Right hindlimb (tissue), 1 donor: Measurements from ENCODE around the gene NCOA1.
"Not testable (repeated sequence)": the region's sequence is repeated elsewhere in the genome, so short reads cannot be mapped to it uniquely, and the experiment has no call there.

Source experiments
- DNase-seq: peaks from one replicate; pipeline ENCODE4 v3.0.0-alpha.2; 2018

The NCOA1 gene

DNA sequence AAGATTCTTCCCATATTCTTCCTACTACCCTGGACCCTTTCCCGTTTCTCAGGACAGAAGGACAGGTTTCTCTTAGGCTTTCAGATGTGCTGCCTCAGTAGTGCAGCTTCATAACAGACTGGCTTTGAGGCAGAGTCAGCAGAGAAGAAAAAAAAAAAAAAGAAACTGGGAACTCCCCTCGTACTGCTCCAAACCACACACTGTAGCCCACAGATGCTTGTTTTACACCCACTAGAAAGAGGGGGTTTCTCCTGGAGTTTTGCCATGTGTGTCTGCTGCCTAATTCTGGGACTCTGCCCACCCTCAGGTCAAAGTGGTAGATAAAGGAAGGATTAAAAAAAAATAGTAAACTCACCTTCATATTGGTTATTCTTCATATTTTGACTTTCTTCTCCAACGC lies 95.9 kb downstream of the NCOA1 start:
- no peak for DNase-seq

DNA sequence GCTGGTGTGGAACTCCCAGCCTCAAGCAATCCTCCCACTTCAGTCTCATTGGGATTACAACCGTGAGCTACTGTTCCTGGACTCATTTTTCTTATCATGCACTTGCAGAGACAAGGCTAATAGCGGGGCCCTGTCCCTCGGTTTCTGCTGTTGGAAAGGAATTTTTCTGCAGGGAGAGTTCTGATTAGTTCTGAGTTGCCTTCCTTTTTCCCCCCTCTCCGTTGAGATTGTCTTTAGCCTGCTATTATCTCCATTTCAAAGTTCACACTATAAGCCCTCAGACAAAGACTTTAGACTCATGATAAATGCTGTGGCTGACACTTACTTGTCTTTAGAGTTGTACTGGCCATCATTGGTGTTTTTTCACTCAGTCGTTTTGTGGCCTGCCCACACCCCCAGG lies 97.2 kb downstream of the NCOA1 start:
- no peak for DNase-seq

DNA sequence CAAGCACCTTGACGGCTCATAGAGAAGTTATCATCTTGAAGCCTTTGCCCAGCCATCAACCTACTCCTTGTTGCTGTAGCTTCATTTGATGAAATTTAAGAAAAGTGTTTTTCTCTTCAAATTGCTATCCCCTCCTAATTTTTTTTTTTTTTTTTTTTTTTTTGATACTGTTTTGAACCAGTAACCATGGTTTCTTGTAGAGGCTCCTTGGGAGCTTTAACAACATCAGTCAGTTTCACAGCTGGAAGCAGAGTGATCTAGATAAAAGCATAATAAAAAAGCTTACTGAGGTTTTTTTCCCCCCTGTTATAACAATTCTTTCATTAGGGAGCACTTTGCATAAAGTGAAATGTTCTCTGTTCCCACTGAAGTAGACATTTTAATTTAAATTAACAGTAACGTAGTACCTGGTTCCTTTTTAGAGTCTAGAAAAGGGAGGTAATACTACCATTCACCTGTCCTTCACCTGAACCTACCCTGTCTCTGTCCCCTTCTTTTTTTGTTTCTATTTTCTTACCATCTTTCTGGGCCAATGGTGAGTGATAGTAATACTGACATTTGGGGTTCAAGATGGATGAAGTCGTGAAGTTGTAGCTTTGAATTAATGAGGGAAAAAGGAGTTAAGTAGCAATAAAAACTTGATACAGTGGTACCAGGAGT lies 101.5 kb downstream of the NCOA1 start:
- no peak for DNase-seq

DNA sequence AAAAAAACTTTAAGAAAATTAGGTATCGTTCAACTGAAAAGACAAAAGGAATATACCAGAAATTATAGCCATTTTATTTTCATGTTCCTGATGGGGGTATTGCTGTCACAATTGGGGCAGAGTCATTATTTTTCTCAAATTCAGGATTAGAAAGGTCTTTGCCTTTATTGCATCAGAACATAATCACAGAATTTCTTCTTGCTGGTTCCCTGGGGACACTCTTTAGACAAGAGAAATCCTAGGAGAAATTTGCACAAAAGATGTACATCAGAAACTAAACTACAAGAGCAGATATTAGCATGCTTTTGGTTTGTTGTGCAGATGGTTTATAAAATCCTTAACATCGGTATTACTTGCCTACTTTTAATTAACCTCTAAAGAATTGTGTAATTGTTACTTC lies 103.2 kb downstream of the NCOA1 start:
- no peak for DNase-seq

DNA sequence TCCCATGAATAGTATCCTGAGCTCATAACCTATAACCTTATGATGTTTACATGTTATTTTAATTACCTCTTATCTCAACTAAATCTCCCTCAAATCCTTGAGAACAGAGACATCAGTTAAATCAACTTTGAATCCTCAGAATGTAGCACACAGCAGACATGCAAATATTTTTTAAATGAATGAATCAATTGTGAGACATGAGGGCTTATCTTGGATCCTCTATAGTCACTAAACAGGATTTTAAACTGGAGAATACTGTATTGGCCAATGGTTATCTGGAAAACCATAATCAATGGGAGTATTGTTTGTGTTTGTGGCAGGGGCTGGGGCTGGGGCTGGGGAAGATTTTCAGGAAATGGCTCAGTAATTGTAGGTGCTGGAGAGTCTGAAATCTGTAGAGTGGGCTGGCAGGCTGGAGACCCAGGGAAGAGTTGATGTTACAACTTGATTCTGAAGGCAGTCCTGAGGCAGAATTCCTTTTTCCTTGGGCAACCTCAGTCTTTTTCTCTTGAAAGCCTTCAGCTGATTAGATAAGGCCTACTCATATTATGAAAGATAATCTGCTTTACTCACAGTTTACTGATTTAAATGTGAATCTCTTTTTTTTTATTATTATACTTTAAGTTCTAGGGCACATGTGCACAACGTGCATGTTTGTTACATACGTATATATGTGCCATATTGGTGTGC lies 106.3 kb downstream of the NCOA1 start:
- DNase-seq, result no peak

DNA sequence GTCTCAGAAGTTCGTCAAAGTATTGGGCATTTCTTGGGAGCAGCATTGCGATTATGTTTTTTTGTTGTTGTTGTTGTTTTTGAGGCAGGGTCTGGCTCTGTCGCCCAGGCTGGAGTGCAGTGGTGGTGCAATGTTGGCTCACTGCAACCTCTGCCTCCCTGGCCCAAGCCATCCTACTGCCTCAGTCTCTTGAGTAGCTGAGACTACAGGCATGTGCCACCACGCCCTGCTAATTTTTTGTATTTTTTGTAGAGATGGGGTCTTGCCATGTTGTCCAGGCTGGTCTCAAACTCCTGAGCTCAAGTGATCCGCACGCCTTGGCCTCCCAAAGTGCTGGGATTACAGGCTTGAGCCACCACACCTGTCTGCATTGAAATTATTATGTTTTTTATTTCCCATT lies 109.1 kb downstream of the NCOA1 start:
- not testable (repeated sequence) for DNase-seq

DNA sequence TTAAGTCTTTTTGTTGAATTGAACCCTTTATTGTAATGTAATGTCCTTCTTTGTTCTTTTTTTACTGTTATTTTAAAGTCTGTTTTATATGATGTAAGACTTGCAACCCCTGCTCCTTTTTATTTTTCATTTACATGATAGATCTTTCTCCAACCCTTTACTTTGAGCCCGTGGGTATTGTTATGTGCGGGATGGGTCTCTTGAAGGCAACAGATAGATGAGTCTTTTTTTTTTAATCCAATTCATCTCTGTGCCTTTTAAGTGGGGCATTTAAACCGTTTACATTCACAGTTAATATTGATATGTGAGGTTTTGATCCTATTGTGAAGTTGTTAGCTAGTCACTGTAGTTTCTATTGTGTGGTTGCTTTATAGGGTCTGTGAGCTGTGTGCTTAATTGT lies 120.6 kb downstream of the NCOA1 start:
- no peak for DNase-seq

DNA sequence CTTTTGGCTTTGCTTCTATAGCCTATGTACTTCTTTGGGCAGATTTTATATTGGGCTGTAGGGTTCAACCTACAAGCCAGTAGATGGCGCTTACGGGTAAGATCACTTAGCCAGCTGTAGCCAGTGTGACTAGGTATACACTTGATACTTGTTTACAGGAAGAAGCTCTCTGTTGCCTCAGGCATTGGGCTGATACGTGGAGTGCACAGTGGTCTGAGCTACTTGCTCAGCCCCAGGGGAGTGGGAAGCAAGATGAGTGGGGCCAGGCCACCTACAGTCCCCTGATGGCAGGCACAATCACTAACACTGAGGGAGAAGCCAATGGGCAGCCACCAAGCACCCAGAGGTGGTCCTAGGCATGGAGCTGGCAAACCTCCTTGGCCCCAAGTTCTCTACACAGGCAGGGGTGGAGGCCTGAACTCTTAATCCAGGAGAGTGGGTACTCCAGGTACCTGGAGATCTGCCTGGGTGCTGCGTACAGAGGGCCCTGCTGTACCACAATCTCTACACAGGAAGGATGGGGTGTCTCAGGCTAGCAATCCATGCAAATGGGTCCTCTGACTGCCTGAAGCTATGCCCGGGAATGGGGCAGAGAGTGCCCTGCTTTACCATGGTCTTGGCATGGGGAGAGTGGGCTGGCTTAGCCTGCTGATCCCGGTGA lies 122.2 kb downstream of the NCOA1 start:
- no peak for DNase-seq

DNA sequence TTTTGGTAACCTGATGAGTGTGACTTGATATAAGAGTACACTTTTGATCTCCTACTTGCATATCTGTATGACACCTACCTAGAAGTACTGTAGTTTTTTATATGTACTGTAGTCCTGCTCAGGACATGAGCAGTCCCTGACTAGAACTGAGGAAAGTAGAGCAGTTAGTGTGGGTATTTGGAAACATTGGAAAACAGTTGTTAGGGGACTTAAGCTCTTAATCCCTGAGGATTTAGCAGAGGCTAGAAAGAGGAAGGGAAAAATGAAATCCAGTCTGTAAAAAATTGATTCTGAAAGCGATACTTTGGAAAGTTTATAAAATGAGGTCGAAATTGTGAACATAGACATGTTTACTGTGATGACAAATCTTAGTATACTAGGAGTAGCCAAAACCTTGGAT lies 125.6 kb downstream of the NCOA1 start:
- DNase-seq, result no peak

DNA sequence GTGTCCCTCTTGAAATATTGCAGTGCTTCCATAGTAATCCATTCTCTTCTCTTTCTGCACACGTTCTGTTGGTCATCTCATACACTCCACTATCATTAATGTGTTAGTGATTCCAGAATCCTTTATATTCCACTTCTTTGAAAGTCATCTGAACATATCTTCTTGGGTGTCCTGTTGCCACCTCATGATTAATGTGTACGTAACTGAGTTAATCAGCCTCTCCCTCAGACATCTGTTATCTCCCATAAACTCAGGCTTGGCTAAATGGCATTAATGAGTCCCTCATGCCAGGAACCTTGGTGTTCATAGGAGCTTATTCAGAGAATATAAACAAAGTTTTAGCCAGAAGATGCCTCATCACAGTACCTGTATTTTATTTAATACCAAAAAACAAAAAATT lies 126.4 kb downstream of the NCOA1 start:
- no peak for DNase-seq

DNA sequence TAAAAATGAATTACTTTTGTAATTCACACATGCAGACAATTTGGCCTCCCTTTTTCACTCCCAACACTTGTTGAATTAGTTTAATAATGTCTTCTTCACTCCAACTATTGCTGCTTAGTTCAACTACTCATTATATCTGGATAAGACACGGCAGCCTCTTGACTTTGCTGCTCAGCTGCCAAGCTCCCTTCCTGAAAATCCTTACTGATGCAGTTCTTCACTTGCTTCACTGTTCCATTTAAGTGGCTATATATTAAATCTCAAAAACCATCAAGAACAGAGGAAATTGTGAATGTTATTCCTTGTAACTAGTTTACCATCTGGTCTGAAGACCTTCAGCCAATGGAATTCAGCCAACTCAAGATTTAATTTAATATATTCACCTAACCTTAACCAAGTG lies 127.1 kb downstream of the NCOA1 start:
- DNase-seq, result peak; percentile 21

DNA sequence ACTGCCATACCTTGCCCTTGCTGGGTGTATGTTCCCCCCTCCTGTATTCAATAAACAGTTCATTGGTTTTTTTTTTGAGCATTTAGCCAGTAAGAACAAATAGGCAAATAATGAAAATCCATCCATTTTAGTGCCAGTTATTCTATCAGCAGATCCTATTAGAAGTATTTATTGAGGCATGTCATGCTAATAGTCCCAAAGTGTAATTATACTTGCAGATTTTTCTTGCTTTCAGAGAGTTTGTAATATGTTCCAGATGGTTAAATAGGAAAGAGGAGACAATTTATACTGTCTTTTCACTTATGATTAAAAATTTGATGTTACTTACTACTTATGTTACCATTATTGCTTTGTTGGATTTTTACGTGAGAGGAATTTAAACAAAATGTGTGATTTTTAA lies 127.6 kb downstream of the NCOA1 start:
- DNase-seq, result no peak

DNA sequence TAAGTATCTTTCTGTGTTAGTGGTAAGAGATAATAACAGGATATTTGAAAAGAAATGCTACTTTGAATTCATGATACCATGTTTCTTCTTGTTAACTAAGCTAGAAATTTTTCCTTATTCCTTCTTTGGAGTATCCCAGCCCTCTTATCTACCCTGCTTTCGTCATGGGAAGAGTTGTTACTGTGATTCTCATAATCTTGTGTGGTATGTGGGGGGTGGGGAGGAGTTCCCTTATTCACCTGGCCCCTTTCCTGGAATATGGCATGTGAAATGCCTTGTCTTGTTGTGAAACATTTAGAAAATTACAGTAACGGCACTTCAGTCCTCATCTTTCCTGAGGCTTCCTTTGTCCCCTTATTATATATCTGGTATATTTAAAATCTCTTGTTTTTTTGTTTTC lies 129.9 kb downstream of the NCOA1 start:
- no peak for DNase-seq

DNA sequence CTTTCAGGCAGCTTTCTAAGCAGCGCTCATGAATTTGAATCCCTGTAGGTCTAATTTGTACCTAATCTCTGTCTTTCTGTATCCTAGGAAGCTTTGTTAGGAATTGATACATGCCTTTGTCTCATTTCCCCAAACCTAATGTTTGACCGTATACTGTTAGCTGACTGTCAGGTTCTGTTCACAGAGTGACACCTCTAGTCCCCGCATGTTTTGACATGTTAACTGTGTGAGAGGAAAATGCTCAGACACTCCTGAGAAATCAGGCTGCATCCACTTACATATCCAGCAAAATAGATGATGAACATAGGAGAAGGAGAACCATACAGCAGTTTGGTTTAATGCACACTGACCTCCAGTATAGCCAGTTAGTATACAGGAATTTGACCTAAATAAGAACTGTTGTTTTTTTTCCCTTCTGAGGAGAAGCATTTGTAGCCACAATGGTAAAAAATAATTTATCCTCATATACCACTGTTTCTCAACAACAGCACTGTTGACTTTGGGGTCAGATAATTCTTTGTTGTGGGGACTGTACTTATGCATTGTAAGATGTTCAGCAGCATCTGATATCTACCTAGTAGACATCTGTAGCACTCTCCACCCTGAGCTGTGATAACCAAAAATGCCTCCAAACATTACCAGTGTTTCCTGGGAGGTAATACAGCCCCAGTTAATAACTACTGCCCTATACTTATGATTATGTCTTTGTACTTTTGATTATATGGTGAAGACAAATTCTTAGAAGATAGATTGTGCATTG lies 130.9 kb downstream of the NCOA1 start:
- no peak for DNase-seq

DNA sequence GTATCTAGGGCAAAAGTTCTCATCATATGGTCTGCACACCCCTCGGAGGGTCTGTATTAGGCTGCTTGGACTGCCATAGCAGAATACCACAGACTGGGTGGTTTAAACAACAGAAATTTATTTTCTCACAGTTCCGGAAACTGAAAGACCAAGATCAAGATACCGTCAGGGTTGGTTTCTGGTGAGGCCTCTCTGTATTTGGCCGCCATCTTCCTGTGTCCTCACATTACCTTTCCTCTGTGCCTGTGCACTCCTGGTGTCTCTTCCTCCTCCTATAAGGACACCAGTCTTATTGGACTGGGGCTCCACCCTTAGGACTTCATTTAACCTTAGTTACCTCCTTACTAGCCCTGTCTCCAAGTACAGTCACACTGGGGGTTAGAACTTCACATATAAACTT lies 132.5 kb downstream of the NCOA1 start:
- DNase-seq, result no peak

DNA sequence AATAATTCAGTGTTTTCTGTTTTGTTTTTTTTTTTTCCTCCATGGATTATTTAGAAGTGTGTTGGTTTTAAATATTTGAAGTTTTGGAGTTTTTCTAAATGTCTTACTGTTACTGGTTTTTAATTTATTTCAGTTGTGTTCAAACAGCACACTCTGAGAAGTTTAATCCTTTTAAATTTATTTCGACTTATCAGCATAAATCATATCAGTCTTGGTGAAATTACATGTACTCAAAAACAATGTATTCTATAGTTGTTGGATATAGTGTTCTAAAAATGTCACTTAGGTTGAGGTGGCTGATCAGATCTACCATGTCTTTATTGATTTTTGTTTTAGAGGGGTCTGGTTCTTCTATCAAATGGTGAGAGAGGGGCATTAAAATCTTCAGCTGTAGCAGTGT lies 134.7 kb downstream of the NCOA1 start:
- DNase-seq, result no peak

DNA sequence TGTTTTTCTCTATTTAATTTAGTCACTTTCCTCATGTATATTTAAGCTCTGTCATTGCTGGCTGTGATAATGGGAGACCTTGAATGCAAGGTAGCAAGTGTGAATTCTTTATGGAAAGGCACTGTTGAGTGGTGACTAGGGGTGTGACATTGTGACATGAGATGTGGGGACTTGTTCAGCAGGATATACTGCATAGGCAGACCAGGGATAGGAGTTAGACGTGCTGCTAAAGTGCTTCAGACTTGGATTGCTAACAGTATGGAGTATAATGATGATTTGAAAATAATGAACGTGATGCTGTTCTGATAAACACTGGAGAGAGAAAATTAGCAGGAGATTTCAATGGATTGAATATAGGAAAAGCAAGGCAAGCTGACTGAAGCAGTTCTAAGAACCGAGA lies 135.1 kb downstream of the NCOA1 start:
- no peak for DNase-seq

DNA sequence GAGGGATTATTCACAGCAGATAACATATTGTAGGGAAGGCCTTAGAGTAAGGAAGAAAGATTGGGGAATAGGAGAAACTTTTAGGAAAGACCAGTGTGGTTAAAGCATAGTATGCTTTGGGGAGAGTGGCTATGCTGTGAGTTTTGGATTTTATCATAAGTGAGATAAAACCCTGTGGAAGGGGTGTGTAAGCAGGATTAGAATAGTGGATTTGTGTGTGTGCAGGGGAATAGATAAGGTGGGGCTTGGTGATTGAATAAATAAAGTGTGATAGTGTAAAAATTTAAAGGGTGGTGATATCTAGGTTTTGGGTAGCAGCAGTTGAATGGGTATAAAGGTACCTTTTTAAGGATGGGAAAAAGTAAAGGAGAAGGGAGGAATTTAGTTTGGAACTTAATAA lies 137.7 kb downstream of the NCOA1 start:
- no peak for DNase-seq

DNA sequence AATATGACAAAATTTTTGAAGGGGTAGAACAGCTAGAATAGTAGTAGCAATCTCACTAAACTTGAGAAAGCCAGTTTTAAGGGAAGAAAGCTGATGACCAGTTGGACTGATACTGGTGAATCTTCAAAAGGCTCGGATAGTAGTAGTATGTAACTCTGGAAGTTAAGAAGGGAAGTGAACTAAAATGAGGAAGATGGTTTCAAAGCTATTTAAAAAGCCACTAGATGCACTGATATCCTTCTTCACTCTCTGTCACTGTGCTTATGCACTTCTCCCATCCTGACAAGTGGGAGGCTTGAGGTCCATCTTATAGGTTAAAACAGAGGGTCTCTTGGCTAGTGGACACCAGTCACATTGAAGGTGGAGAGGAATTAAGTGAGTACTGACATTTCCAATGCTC lies 141.1 kb downstream of the NCOA1 start:
- no peak for DNase-seq

DNA sequence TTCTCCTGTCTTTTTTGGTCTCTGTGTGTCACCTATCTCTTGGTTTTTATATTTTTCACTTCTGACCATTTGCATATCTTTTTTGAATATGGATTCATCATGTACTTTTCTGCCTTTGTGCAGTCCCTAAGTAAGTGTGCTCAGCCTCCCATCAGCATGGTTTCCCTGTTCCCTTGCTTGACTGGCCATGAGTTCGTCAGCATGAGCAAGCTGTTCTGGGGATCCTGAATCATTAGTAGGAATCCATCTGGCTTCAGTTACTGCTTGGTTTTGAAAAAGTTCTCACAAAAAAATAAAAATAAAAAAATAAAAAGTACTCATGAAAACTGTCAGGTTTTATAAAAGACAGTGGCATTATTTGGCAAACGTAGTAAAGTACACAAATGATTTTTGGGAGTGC lies 144.1 kb downstream of the NCOA1 start:
- no peak for DNase-seq

DNA sequence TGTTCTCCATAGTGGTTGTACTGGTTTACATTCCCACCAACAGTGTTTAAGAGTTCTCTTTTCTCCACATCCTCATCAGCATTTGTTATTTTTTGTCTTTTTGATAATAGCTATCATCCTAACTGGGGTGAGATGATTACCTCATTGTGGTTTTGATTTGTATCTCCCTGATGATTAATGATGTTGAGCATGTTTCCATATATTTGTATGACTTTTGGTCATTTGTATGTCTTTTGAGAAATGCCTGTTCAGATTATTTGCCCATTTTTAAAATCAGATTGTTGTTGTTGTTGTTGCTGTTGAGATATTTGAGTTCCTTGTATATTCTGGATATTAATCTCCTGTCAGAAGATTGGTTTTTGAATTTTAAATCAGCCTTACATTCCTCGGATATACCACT lies 147.5 kb downstream of the NCOA1 start:
- DNase-seq, result no peak

DNA sequence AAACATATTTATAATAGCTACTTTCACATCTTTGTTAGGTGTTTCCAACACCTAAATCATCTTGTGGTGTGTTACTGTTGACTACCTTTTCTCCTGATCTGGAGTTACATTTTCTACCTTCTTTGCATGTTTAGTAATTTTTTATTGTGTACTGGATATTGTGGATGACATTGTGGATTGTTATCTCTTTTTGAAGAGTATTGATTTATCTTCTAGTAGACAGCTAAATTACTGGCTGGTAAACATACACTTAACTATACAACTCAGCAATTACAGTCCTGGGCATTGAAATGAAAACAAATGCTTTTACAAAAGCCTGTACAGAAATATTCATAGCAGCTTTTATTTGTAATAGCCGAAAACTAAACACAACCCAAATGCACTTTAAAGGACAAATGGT lies 151.3 kb downstream of the NCOA1 start:
- no peak for DNase-seq

DNA sequence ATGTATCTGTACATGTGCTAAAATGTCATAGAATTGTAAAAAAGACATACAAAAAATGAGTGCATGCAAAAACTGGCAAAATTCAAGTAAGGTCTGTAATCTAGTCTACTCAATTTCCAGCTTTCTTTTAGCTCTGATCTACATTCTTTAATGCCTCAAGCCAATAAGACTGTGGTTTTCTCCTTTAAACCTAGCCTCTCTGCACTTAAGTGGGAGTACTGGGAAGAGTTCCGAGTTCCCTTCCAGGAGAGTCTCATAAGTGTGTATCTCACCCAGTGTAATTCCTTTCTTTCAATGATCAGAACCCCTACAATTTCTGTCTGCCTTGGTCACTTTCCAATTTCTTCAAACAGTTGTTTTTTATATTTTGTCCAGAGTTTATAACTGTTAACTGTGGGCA lies 152.0 kb downstream of the NCOA1 start:
- DNase-seq, result no peak

DNA sequence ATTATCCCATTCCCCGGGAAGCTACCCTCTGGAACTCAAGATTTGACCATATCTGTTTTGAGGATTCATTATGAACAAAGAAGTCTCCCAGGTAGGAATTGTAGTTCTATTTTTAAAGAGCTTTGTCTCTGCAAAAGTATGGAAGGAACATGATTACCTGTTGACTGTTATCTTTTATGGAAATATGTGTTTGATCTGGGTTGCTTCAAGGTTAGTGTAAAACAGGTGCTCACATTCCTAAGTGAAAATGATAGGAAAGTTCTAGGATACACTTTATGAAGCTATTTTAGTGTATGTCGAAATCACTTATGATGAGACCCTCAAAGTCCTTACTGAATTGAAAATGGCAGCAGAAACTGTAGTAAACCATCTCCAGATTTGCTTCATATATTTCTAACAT lies 153.0 kb downstream of the NCOA1 start:
- DNase-seq, result no peak
